ENCODE results near the gene FLT1. TPM values are rescaled to one million over a fixed set of nuclear protein-coding genes. Genes with fewer than 3 reads are reported as not detected.

The FLT1 gene
- total RNA-seq, 4 donors from 2014 or later = 12.5 to 46.2 (median 31.3) TPM

DNA sequence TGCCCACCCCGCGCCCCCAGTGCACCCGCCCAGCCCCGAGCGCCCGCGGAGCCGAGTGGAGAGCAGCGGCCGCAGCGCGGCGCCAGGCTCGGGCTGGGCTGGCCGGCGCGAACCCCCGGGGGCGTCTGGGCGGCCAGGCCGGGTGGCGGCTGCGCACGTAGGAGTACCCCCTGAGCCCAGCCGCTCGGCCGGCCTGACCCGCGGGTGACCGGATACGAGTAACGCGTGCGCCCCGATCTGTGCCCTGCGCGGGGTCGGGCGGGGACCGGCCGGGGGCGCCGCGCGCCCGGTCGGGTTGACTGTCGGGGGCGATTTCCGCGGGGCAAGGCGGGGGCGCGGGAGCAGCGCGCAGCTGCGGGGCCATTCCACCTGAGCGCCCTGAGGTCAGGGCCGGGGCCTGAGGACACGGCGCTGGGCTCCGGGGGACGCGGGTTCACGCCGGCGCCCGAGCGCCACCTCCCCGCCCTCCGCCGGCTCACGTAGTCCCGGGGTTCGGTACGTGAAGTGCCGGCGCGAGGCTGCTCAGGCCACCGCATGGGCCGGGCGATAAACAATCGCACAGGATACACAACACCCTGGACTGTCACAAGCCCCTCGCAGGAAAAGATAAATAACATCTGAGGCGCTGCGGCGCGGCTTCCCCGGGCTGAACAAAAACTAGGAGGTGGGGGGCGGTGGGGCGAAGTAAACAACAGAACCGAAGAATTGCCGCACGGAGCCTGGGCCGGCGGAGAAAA, 37.6 kb upstream of the FLT1 start:
- Histone ChIP-seq H3K27me3 (peaks cover 0 to 78% (median 5%) of the 10 kb centered on the region in 4 donors), H3K4me3 (peak overlapping the region; percentile 49 to 60 (median 52)), H3K4me1 (peaks cover 7 to 29% (median 27%) of the 10 kb centered on the region in 4 donors), H3K27ac (replicated peaks in 1 of 4) (peak overlapping the region; percentile 31 to 73 (median 50)), H3K9me3 (no peaks in the 10 kb centered on the region), H3K36me3 (no peaks in the 10 kb centered on the region)
- WGBS = 20% methylated on average over 14 of the region's 96 CpGs
- no peak for DNase-seq (ENCODE audit: extremely low spot score)
- TF ChIP-seq, protein P1, sequence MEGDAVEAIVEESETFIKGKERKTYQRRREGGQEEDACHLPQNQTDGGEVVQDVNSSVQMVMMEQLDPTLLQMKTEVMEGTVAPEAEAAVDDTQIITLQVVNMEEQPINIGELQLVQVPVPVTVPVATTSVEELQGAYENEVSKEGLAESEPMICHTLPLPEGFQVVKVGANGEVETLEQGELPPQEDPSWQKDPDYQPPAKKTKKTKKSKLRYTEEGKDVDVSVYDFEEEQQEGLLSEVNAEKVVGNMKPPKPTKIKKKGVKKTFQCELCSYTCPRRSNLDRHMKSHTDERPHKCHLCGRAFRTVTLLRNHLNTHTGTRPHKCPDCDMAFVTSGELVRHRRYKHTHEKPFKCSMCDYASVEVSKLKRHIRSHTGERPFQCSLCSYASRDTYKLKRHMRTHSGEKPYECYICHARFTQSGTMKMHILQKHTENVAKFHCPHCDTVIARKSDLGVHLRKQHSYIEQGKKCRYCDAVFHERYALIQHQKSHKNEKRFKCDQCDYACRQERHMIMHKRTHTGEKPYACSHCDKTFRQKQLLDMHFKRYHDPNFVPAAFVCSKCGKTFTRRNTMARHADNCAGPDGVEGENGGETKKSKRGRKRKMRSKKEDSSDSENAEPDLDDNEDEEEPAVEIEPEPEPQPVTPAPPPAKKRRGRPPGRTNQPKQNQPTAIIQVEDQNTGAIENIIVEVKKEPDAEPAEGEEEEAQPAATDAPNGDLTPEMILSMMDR (IDR thresholded peaks at IDR 0.05) = no peak
- no peak for TF ChIP-seq POLR2A (IDR thresholded peaks at IDR 0.05; ENCODE audit: low read depth)
- no peak for TF ChIP-seq EP300 (IDR thresholded peaks at IDR 0.05)
- no peak for TF ChIP-seq POLR2AphosphoS5 (IDR thresholded peaks at IDR 0.05)
- intact Hi-C loops (cut with DNase I) = no loop called here

DNA sequence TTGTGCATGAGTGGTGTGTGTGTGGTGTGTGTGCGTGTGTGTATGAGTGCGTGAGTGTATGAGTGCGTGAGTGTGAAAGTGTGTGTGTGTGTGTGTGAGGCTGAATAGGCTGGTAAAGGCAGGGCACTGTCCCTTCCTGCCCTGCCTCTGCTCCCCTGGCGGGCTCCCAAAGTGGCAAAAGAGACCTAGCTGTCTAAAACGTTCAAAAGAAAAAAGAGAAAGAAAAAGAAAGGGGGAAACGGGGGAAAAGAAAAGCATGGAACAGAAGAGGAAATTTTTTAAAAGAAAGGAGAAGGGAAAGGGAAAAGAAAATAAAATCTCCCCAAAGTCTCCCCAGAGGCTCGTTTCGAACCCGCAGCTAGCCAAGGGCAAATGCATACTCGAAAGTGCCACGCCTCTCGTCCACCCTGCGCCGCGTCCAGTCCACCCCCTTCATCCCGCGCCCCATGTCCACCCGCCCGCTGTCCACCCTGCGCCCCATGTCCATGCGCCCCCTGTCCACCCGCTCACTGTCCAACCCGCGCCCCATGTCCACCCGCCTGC, 37.0 kb upstream of the FLT1 start:
- Histone ChIP-seq H3K9me3 (no peaks in the 10 kb centered on the region), H3K4me1 (peaks cover 7 to 29% (median 27%) of the 10 kb centered on the region in 4 donors), H3K27me3 (peaks cover 0 to 81% (median 5%) of the 10 kb centered on the region in 4 donors), H3K27ac (replicated peaks in 1 of 4) (peak overlapping the region; percentile 31 to 73 (median 50)), H3K4me3 (peak overlapping the region; percentile 49 to 60 (median 52)), H3K36me3 (no peaks in the 10 kb centered on the region)
- intact Hi-C loops (cut with DNase I) = no loop called here
- DNase-seq (ENCODE audit: extremely low spot score) = peak; percentile 60
- 8% methylated on average over 24 of the region's 25 CpGs for whole genome bisulfite sequencing
- no peak for TF ChIP-seq EP300 (IDR thresholded peaks at IDR 0.05)
- TF ChIP-seq, protein P1 (IDR thresholded peaks at IDR 0.05) = no peak
- TF ChIP-seq POLR2A (IDR thresholded peaks at IDR 0.05; ENCODE audit: low read depth) = no peak

DNA sequence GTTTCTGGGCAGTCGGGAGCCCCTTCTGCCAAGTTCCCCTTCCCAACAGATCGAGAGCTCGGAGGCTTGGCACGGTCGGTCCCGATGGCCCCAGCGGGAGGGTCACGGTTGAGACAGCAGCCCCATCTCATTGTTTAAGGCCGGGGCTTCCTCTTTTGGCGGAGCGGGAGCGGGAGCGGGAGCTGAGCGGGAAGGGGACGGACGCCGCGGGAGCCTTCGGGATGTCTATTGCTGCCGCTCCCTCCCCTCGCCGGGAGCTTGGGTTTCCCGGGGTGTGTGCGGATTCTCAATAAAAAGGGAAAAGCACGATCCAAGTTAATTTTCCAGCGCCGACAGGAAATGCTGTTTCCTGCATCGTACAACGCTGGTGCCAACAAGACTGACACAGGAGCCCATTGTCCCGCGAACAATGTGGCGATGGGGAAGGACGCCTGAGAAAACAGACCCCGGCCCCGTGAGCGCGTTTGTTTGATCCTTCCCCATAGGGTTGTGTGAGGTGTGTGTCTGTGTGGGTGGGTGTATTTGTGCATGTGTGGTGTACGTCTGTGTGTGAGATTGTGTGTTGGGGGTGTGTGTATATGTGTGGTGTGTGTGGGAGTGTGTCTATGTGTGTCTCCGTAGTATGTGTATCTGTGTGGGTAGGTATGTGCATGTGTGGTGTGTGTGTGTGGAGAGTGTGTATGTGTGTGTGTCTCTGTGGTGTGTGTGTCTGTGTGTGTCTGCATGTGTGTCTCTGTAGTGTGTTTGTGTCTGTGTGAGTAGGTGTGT, 36.3 kb upstream of the FLT1 start:
- 1% methylated on average over 21 of the region's 39 CpGs for WGBS
- DNase-seq (ENCODE audit: extremely low spot score) = no peak
- peaks cover 0 to 81% (median 5%) of the 10 kb centered on the region in 4 donors for H3K27me3 ChIP-seq
- H3K9me3 ChIP-seq = no peaks in the 10 kb centered on the region
- H3K4me1 ChIP-seq = peaks cover 7 to 29% (median 27%) of the 10 kb centered on the region in 4 donors
- intact Hi-C loops (cut with DNase I) = no loop called here
- no peaks in the 10 kb centered on the region for H3K36me3 ChIP-seq
- H3K4me3 ChIP-seq = peak overlapping the region; percentile 49 to 60 (median 52)
- TF ChIP-seq EP300 (IDR thresholded peaks at IDR 0.05) (no peak), POLR2AphosphoS5 (IDR thresholded peaks at IDR 0.05) (peak in 1 of 2 donors; percentile 39), POLR2A (IDR thresholded peaks at IDR 0.05; ENCODE audit: low read depth) (no peak)
- TF ChIP-seq, protein P1 (IDR thresholded peaks at IDR 0.05) = no peak
- peak overlapping the region; percentile 3 to 73 (median 46) for H3K27ac ChIP-seq (replicated peaks in 1 of 4)

DNA sequence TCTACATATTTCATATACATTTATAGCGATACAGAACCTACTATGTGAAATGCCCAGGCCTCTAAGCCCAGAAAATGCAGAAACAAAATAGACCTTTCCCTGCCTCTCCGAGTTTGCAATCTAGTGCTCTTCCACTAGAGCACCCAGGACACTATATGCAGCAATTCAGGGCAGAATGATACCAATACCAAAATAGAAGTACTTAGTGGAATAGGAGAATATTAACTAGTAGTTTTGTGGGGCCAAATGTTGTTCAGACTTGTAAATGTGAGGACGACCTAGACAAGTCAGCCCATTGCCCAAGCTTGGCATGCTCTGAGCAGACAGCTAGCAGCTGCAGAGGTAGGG, 35.8 kb upstream of the FLT1 start:
- 38% methylated on average over 3 of the region's 3 CpGs for WGBS
- Histone ChIP-seq H3K4me3 (peak overlapping the region; percentile 49 to 60 (median 52)), H3K9me3 (no peaks in the 10 kb centered on the region), H3K27me3 (peaks cover 0 to 81% (median 5%) of the 10 kb centered on the region in 4 donors), H3K27ac (replicated peaks in 1 of 4) (peak overlapping the region in 1 of 4 donors; percentile 73), H3K36me3 (no peaks in the 10 kb centered on the region), H3K4me1 (peaks cover 7 to 29% (median 27%) of the 10 kb centered on the region in 4 donors)
- DNase-seq (ENCODE audit: extremely low spot score) = no peak
- intact Hi-C loops (cut with DNase I) = no loop called here
- TF ChIP-seq EP300 (IDR thresholded peaks at IDR 0.05) = no peak
- TF ChIP-seq POLR2AphosphoS5 (IDR thresholded peaks at IDR 0.05) = no peak
- no peak for TF ChIP-seq POLR2A (IDR thresholded peaks at IDR 0.05; ENCODE audit: low read depth)
- TF ChIP-seq, protein P1 (IDR thresholded peaks at IDR 0.05) = no peak

Data from esophagus muscularis mucosa (tissue), 4 donors.